HG03354 (cell line): ENCODE results near the gene KIAA0930.
"Not testable (repeated sequence)": the region's sequence is repeated elsewhere in the genome, so short reads cannot be mapped to it uniquely, and the experiment has no call there.

Experiments
- ATAC-seq: cut with Tn5 transposase; IDR thresholded peaks from one replicate; pipeline ENCODE4 v1.9.1; 2021; ENCODE audit warnings: mild to moderate bottlenecking; ENCODE audit not compliant: unreplicated experiment, poor library complexity, severe bottlenecking

The KIAA0930 gene

GRCh38 chr22:45263463-45264269 is 23.0 kb upstream of the KIAA0930 start:
- peak; percentile 82 for ATAC-seq

- peak; percentile 47 for ATAC-seq
Observed at GRCh38 chr22:45262931-45263462, 22.3 kb upstream of the KIAA0930 start.

- ATAC-seq: no peak
Observed at GRCh38 chr22:45262195-45262930, 21.7 kb upstream of the KIAA0930 start.

- ATAC-seq: no peak
Observed at GRCh38 chr22:45261407-45262088, 20.9 kb upstream of the KIAA0930 start.

GRCh38 chr22:45260395-45260759 is 19.7 kb upstream of the KIAA0930 start:
- ATAC-seq: not testable (repeated sequence)

GRCh38 chr22:45259754-45260394 is 19.2 kb upstream of the KIAA0930 start:
- no peak for ATAC-seq

- not testable (repeated sequence) for ATAC-seq
Observed at GRCh38 chr22:45257941-45258340, 17.2 kb upstream of the KIAA0930 start.

GRCh38 chr22:45254789-45255278 is 14.1 kb upstream of the KIAA0930 start:
- ATAC-seq: peak; percentile 45

GRCh38 chr22:45254388-45254787 is 13.7 kb upstream of the KIAA0930 start:
- peak; percentile 27 for ATAC-seq

- no peak for ATAC-seq
Observed at GRCh38 chr22:45253039-45253641, 12.4 kb upstream of the KIAA0930 start.

GRCh38 chr22:45251825-45252224 is 11.1 kb upstream of the KIAA0930 start:
- no peak for ATAC-seq

GRCh38 chr22:45248832-45249561 is 8.3 kb upstream of the KIAA0930 start:
- ATAC-seq: peak; percentile 72

- ATAC-seq: no peak
Observed at GRCh38 chr22:45246060-45246985, 5.6 kb upstream of the KIAA0930 start.

- no peak for ATAC-seq
Observed at GRCh38 chr22:45244916-45245315, 4.2 kb upstream of the KIAA0930 start.

GRCh38 chr22:45242778-45243191 is 2.1 kb upstream of the KIAA0930 start:
- ATAC-seq: no peak

GRCh38 chr22:45240104-45240809 is 437 bp downstream of the KIAA0930 start:
- no peak for ATAC-seq

- ATAC-seq: no peak
Observed at GRCh38 chr22:45239681-45240051, 1.0 kb downstream of the KIAA0930 start.
